HG02610 (cell line): ENCODE data around the gene IGSF23.

Experiments used
- ATAC-seq: cut with Tn5 transposase; IDR thresholded peaks from one replicate; pipeline ENCODE4 v1.9.1; 2021; ENCODE audit warnings: mild to moderate bottlenecking, moderate library complexity; ENCODE audit not compliant: unreplicated experiment

The IGSF23 gene

GRCh38 chr19:44640518-44640917, 27.2 kb downstream of the IGSF23 start:
- no peak for ATAC-seq

GRCh38 chr19:44641501-44642265, 28.3 kb downstream of the IGSF23 start:
- ATAC-seq: no peak

GRCh38 chr19:44642377-44642776, 29.0 kb downstream of the IGSF23 start:
- ATAC-seq: no peak

GRCh38 chr19:44643605-44644401, 30.4 kb downstream of the IGSF23 start, which contains the start of gene PVR:
TSS of gene PVR (plus strand) at chr19:44643910. CDS start at chr19:44644097, 187 bp downstream.
- no peak for ATAC-seq

- no peak for ATAC-seq
Measured at GRCh38 chr19:44644402-44645016, 31.1 kb downstream of the IGSF23 start.

GRCh38 chr19:44645407-44646048, 32.2 kb downstream of the IGSF23 start:
- no peak for ATAC-seq

- no peak for ATAC-seq
Measured at GRCh38 chr19:44646049-44646416, 32.7 kb downstream of the IGSF23 start.

- no peak for ATAC-seq
Measured at GRCh38 chr19:44647144-44647543, 33.8 kb downstream of the IGSF23 start.

GRCh38 chr19:44648631-44649251, 35.4 kb downstream of the IGSF23 start:
- ATAC-seq: no peak

- ATAC-seq: no peak
Measured at GRCh38 chr19:44649578-44650145, 36.3 kb downstream of the IGSF23 start.

GRCh38 chr19:44653343-44653742, 40.0 kb downstream of the IGSF23 start:
- no peak for ATAC-seq

- ATAC-seq: peak; percentile 71
Measured at GRCh38 chr19:44653977-44654774, 40.8 kb downstream of the IGSF23 start.

GRCh38 chr19:44657211-44657921, 44.0 kb downstream of the IGSF23 start:
- ATAC-seq: no peak

- no peak for ATAC-seq
Measured at GRCh38 chr19:44658069-44658733, 44.8 kb downstream of the IGSF23 start.

GRCh38 chr19:44660081-44660480, 46.7 kb downstream of the IGSF23 start:
- no peak for ATAC-seq

- ATAC-seq: no peak
Measured at GRCh38 chr19:44661205-44661604, 47.8 kb downstream of the IGSF23 start.

GRCh38 chr19:44661904-44662303, 48.5 kb downstream of the IGSF23 start:
- ATAC-seq: no peak

GRCh38 chr19:44662691-44663385, 49.5 kb downstream of the IGSF23 start:
- ATAC-seq: no peak
